SIG-M5 treated with dmso at 0.1 percent for 504 hours (cell line): ENCODE results near the gene ZNF778.
"Not testable (repeated sequence)": the region's sequence is repeated elsewhere in the genome, so short reads cannot be mapped to it uniquely, and the experiment has no call there.

Source experiments
- DNase-seq: peaks from one replicate; lab custom pipeline; 2025; ENCODE audit not compliant: unreplicated experiment; lab: John Stamatoyannopoulos, UW

ZNF778 gene

GRCh38 chr16:89210904-89211515 is 6.5 kb upstream of the ZNF778 start:
- no peak for DNase-seq

- peak; percentile 79 for DNase-seq
Observed at GRCh38 chr16:89216315-89217137, 977 bp upstream of the ZNF778 start.

GRCh38 chr16:89217138-89217387 is 440 bp upstream of the ZNF778 start:
- DNase-seq = no peak

- no peak for DNase-seq
Observed at GRCh38 chr16:89219365-89219764, 1.9 kb downstream of the ZNF778 start.

GRCh38 chr16:89221604-89222003 is 4.1 kb downstream of the ZNF778 start:
- no peak for DNase-seq

GRCh38 chr16:89222931-89223330 is 5.4 kb downstream of the ZNF778 start:
- DNase-seq = no peak

- DNase-seq = no peak
Observed at GRCh38 chr16:89224665-89225064, 7.2 kb downstream of the ZNF778 start.

- no peak for DNase-seq
Observed at GRCh38 chr16:89230255-89230654, 12.8 kb downstream of the ZNF778 start.

GRCh38 chr16:89232107-89232506 is 14.6 kb downstream of the ZNF778 start:
- no peak for DNase-seq

- DNase-seq = peak; percentile 17
Observed at GRCh38 chr16:89233678-89234490, 16.4 kb downstream of the ZNF778 start.

- DNase-seq = no peak
Observed at GRCh38 chr16:89237733-89238132, 20.2 kb downstream of the ZNF778 start.

- peak; percentile 74 for DNase-seq
Observed at GRCh38 chr16:89241187-89242007, 23.9 kb downstream of the ZNF778 start.

GRCh38 chr16:89242795-89243200 is 25.3 kb downstream of the ZNF778 start:
- no peak for DNase-seq

GRCh38 chr16:89243664-89244063 is 26.2 kb downstream of the ZNF778 start:
- DNase-seq = no peak

GRCh38 chr16:89244264-89244663 is 26.8 kb downstream of the ZNF778 start:
- not testable (repeated sequence) for DNase-seq

GRCh38 chr16:89244754-89245153 is 27.3 kb downstream of the ZNF778 start:
- DNase-seq = no peak

- DNase-seq = no peak
Observed at GRCh38 chr16:89246383-89246902, 28.9 kb downstream of the ZNF778 start.

- peak; percentile 90 for DNase-seq
Observed at GRCh38 chr16:89246903-89247733, 29.6 kb downstream of the ZNF778 start.

GRCh38 chr16:89247734-89248075 is 30.2 kb downstream of the ZNF778 start:
- not testable (repeated sequence) for DNase-seq
